Measurements from ENCODE around the gene TCF12. TPM values are rescaled to one million over a fixed set of nuclear protein-coding genes. Genes with fewer than 3 reads are reported as not detected.

TCF12 gene
- total RNA-seq, 1 donor from 2014 or later: 194 TPM

DNA sequence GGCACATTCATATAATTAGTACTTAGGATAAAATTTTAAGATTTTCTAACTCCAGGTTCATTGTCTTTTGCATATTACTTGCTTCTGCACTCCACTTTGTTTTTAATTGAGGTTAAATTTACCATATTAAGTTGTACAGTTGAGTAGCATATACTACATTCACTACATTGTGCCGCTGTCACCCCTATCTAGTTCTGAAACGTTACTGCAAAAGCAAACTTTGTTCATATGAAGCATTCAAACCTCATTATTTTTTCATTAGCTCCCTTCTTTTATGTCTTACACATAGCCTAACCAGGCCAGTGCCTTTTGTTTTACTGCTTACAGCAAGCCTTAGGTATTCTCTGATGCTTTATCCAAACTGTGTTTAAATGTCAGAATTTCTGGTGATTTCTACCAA is 274.7 kb downstream of the TCF12 start:
- Mint-ChIP-seq H3K9me3 (no peaks in the 10 kb centered on the region), H3K36me3 (peaks cover 10% of the 10 kb centered on the region), H3K4me3 (no peak overlapping the region), H3K4me1 (peaks cover 9% of the 10 kb centered on the region), H3K27ac (no peak overlapping the region), H3K27me3 (ENCODE audit: low read depth) (no peaks in the 10 kb centered on the region)
- TF ChIP-seq, protein P1, sequence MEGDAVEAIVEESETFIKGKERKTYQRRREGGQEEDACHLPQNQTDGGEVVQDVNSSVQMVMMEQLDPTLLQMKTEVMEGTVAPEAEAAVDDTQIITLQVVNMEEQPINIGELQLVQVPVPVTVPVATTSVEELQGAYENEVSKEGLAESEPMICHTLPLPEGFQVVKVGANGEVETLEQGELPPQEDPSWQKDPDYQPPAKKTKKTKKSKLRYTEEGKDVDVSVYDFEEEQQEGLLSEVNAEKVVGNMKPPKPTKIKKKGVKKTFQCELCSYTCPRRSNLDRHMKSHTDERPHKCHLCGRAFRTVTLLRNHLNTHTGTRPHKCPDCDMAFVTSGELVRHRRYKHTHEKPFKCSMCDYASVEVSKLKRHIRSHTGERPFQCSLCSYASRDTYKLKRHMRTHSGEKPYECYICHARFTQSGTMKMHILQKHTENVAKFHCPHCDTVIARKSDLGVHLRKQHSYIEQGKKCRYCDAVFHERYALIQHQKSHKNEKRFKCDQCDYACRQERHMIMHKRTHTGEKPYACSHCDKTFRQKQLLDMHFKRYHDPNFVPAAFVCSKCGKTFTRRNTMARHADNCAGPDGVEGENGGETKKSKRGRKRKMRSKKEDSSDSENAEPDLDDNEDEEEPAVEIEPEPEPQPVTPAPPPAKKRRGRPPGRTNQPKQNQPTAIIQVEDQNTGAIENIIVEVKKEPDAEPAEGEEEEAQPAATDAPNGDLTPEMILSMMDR (IDR thresholded peaks at IDR 0.05; ENCODE audit: unreplicated experiment): no peak
- no peak for DNase-seq (ENCODE audit: low spot score in 2 of 2, unreplicated experiment in 2 of 2)

DNA sequence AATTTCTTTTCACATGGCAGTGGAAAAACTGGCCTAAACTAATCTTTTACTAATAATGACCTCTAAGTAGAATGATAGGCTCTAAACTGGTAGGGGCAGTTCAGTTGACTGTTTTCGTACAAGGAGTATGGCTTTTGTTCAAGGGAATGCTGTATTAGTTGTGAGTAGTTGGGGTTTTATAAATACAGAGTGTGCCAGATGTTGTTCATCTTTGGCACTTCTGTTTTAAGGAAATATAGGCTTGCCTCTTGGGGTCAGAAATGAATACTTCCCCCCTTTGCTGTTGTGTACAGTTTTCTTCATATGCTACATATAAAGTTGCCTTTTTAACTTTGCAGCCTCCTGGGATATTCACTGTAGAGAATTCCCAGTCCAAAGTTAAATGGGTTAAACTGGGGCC is 276.9 kb downstream of the TCF12 start:
- DNase-seq (ENCODE audit: low spot score in 2 of 2, unreplicated experiment in 2 of 2): no peak
- TF ChIP-seq, protein P1 (IDR thresholded peaks at IDR 0.05; ENCODE audit: unreplicated experiment): no peak
- Mint-ChIP-seq H3K27me3 (ENCODE audit: low read depth) (no peaks in the 10 kb centered on the region), H3K4me3 (no peak overlapping the region), H3K9me3 (no peaks in the 10 kb centered on the region), H3K4me1 (peaks cover 23% of the 10 kb centered on the region), H3K27ac (no peak overlapping the region), H3K36me3 (peaks cover 10% of the 10 kb centered on the region)

DNA sequence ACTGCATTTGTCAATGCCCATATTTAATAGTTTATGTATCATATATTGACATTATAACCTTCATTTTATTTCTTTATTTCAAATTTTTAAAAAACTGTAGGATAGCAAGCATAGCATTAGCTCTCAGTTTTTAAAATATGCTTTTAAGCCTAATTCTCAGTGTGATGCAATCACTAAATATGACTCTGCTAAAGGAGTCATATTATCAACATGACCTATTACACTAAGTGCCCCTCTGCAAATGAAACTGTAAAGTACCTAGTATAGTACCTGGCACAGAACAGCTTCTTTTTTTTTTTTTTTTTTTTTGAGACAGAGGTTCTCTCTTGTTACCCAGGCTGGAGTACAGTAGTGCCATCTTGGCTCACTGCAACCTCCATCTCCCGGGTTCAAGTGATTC is 278.4 kb downstream of the TCF12 start:
- Mint-ChIP-seq H3K27me3 (ENCODE audit: low read depth) (no peaks in the 10 kb centered on the region), H3K9me3 (no peaks in the 10 kb centered on the region), H3K27ac (no peak overlapping the region), H3K4me3 (no peak overlapping the region), H3K4me1 (peaks cover 31% of the 10 kb centered on the region), H3K36me3 (peaks cover 13% of the 10 kb centered on the region)
- TF ChIP-seq, protein P1 (IDR thresholded peaks at IDR 0.05; ENCODE audit: unreplicated experiment): no peak
- DNase-seq (ENCODE audit: low spot score in 2 of 2, unreplicated experiment in 2 of 2): no peak

DNA sequence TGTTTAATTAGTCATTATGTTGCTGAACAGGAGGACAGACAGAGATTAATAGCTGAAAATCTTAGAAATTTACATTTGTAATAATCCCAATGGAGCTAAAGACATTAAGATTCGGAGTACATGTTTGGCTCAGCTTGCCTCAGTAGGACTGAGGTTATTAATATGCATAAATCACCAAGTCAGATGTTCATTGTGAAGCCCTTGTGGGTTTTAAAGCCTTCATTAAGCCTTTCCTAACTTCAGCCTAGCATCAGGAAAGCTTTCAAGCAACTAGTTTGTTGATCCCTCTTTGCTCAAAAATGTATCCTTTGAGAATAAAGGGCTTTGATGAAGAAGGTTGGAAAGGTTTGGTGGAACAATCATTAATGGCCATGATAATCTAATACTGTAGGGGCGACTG is 279.7 kb downstream of the TCF12 start:
- H3K4me1 Mint-ChIP-seq: peaks cover 32% of the 10 kb centered on the region
- H3K9me3 Mint-ChIP-seq: no peaks in the 10 kb centered on the region
- no peaks in the 10 kb centered on the region for H3K27me3 Mint-ChIP-seq (ENCODE audit: low read depth)
- TF ChIP-seq, protein P1 (IDR thresholded peaks at IDR 0.05; ENCODE audit: unreplicated experiment): no peak
- H3K36me3 Mint-ChIP-seq: peaks cover 14% of the 10 kb centered on the region
- peak overlapping the region; percentile 50 for H3K27ac Mint-ChIP-seq
- DNase-seq (ENCODE audit: low spot score in 2 of 2, unreplicated experiment in 2 of 2): no peak
- H3K4me3 Mint-ChIP-seq: no peak overlapping the region

DNA sequence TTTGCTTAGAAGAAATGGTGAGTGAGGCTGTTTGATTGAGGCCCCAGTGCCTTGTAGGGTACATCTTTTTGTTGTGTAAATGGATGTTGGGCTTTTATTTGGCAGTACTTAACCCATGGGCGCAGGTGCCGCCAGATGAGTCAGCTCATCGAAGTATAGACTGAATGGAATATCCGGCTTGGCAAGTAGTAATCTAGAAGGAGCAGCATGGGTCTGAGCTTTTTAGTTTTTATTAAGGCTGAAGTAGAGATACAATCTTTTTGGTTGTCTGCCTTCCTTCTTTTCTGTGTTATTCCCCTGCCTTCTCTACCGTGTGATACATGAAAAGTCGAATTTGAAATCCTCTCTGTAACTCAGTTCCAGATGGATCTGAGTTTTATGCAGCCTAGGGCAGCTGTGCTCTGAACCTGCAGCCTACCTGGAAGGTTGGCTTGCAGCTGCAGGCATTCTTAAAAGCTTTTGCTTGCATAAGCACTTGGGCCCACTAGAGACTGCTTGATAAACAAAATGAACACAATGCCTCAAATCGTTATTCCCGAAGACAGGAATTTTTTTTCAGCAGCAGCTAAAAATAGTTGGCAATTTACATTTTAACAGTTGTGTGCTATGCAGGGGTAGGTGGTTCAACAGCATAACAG is 280.3 kb downstream of the TCF12 start:
- Mint-ChIP-seq H3K4me1 (peaks cover 32% of the 10 kb centered on the region), H3K4me3 (no peak overlapping the region), H3K36me3 (peaks cover 15% of the 10 kb centered on the region), H3K9me3 (no peaks in the 10 kb centered on the region), H3K27me3 (ENCODE audit: low read depth) (no peaks in the 10 kb centered on the region), H3K27ac (peak overlapping the region; percentile 82)
- DNase-seq (ENCODE audit: low spot score in 2 of 2, unreplicated experiment in 2 of 2): no peak
- TF ChIP-seq, protein P1 (IDR thresholded peaks at IDR 0.05; ENCODE audit: unreplicated experiment): no peak

DNA sequence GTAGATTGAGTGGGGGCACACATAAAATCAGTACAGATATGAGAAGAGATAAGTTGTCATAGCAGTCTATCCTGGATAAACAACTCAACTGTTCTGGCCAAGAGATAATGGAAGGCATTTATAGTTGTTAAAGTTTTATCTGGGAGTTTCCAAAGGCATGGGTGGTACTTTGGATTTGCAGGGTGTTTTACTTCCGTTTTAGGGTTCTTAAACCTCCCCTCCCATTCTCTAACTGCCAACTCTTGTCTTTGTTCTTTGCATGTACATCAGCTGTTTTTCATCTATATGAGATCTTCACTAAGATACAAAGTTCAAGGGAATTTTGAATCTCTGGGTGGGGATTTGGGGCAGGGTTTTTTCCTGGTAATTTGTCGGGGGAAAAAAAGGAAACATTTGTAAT is 283.1 kb downstream of the TCF12 start:
- Mint-ChIP-seq H3K4me3 (no peak overlapping the region), H3K27ac (no peak overlapping the region), H3K27me3 (ENCODE audit: low read depth) (no peaks in the 10 kb centered on the region), H3K4me1 (peaks cover 32% of the 10 kb centered on the region), H3K9me3 (no peaks in the 10 kb centered on the region), H3K36me3 (peaks cover 13% of the 10 kb centered on the region)
- DNase-seq (ENCODE audit: low spot score in 2 of 2, unreplicated experiment in 2 of 2): no peak
- TF ChIP-seq, protein P1 (IDR thresholded peaks at IDR 0.05; ENCODE audit: unreplicated experiment): no peak

Data from mesothelial cell of epicardium (in vitro differentiated cells).